Lower lobe of right lung (tissue), 2 donors: ENCODE measurements around the gene SIL1. TPM values are rescaled to one million over a fixed set of nuclear protein-coding genes. Genes with fewer than 3 reads are reported as not detected.

ENCODE experiments used
- ATAC-seq, 2 donors: fragments of 200-7000 bp; cut with Tn5 transposase; one replicate each; pipeline ENCODE4 v1.9.1; 2020 to 2022; ENCODE audit warnings: mild to moderate bottlenecking in 2 of 2, moderate library complexity in 2 of 2
- DNase-seq: peaks from one replicate; pipeline ENCODE4 v3.0.0-alpha.2; 2020
- H3K27ac ChIP-seq: fragments of 200-600 bp; one replicate; pipeline ENCODE4 v1.8.0; 2022
- H3K27me3 ChIP-seq: fragments of 200-600 bp; one replicate; pipeline ENCODE4 v1.8.0; 2022; ENCODE audit warnings: low read depth
- H3K36me3 ChIP-seq: fragments of 200-600 bp; one replicate; pipeline ENCODE4 v1.8.0; 2022; ENCODE audit warnings: mild to moderate bottlenecking
- H3K4me1 ChIP-seq: fragments of 200-600 bp; one replicate; pipeline ENCODE4 v1.8.0; 2022
- H3K4me3 ChIP-seq: fragments of 200-600 bp; one replicate; pipeline ENCODE4 v1.8.0; 2022; ENCODE audit warnings: mild to moderate bottlenecking
- H3K9me3 ChIP-seq: fragments of 200-600 bp; one replicate; pipeline ENCODE4 v1.8.0; 2022
- CTCF ChIP-seq: fragments of 200-600 bp; IDR thresholded peaks from one replicate; pipeline ENCODE4 v1.8.0; 2022; ENCODE audit warnings: antibody characterized with exemption, mild to moderate bottlenecking
- intact Hi-C: fragments of 100-400 bp; cut with DNase I; formaldehyde crosslinking; loops from one replicate; pipeline ENCODE4 v1.11.0; 2022
- total RNA-seq: library from RNA; stranded (reverse); fragmentation: NEBNext Ultra II Directional; extraction: Animal tissue kit (Norgen Biotek cat#: 25700); gene quantifications from one replicate; pipeline ENCODE4 v1.2.1, GENCODE V29; 2021
- donor health status: DM: no; HTN: yes; CAD: no; lungs with severe emphysema.

SIL1 gene
- total RNA-seq, 1 donor from 2014 or later = 40.6 TPM

- TF ChIP-seq CTCF = no peak
- H3K4me3 ChIP-seq = no peak overlapping the region
- no peak for ATAC-seq
- no peaks in the 10 kb centered on the region for H3K27me3 ChIP-seq
- intact Hi-C loops = no loop called here
- peaks cover 43% of the 10 kb centered on the region for H3K4me1 ChIP-seq
- H3K36me3 ChIP-seq = peaks cover 22% of the 10 kb centered on the region
- no peak for DNase-seq
- H3K27ac ChIP-seq = no peak overlapping the region
- H3K9me3 ChIP-seq = no peaks in the 10 kb centered on the region
Measured at GRCh38 chr5:138948471-138949222, 249.5 kb downstream of the SIL1 start.

DNA sequence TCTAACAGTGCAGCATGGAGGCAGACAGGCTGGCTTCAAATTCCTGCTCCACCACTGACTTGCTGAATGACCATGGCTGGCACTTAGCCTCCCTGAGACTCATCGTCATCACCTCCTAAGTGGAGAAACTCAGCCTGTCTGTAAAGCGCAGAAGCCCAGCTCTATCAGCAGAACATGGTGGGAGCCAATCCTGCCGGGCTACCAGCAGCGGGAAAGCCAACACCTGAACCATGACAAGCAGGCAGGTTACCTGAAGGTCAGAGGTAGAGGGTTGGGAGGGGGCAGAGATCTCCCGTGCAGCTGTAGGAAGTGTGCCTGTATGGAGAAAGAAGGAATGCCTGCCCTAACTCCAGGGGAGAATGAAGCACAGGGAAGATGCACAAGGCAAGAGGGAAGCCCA is 250.4 kb downstream of the SIL1 start:
- H3K36me3 ChIP-seq = peaks cover 22% of the 10 kb centered on the region
- TF ChIP-seq CTCF = no peak
- H3K4me1 ChIP-seq = peaks cover 34% of the 10 kb centered on the region
- no peak overlapping the region for H3K4me3 ChIP-seq
- DNase-seq (no peak), ATAC-seq (no peak)
- no peak overlapping the region for H3K27ac ChIP-seq
- no peaks in the 10 kb centered on the region for H3K27me3 ChIP-seq
- H3K9me3 ChIP-seq = no peaks in the 10 kb centered on the region
- intact Hi-C loops = no loop called here

- Histone ChIP-seq H3K9me3 (no peaks in the 10 kb centered on the region), H3K4me1 (peaks cover 27% of the 10 kb centered on the region), H3K36me3 (peaks cover 22% of the 10 kb centered on the region), H3K4me3 (no peak overlapping the region), H3K27ac (no peak overlapping the region), H3K27me3 (no peaks in the 10 kb centered on the region)
- ATAC-seq (no peak), DNase-seq (no peak)
- intact Hi-C loops = no loop called here
- no peak for TF ChIP-seq CTCF
Measured at GRCh38 chr5:138946831-138947560, 251.2 kb downstream of the SIL1 start.

GRCh38 chr5:138946241-138946623 is 251.9 kb downstream of the SIL1 start:
- intact Hi-C loops = no loop called here

More at GRCh38 chr5:138946241-138946623, 251.9 kb downstream of the SIL1 start:
- H3K4me1 ChIP-seq = peaks cover 19% of the 10 kb centered on the region
- H3K4me3 ChIP-seq = no peak overlapping the region
- DNase-seq = no peak
- TF ChIP-seq CTCF = no peak
- peaks cover 22% of the 10 kb centered on the region for H3K36me3 ChIP-seq
- H3K27me3 ChIP-seq = no peaks in the 10 kb centered on the region
- no peak overlapping the region for H3K27ac ChIP-seq
- H3K9me3 ChIP-seq = no peaks in the 10 kb centered on the region
- no peak for ATAC-seq
